Peyer's patch (tissue), 4 donors: ENCODE results near the gene GPR146. TPM values are rescaled to one million over a fixed set of nuclear protein-coding genes. Genes with fewer than 3 reads are reported as not detected.

Experiments used
- DNase-seq, 3 donors: peaks; one replicate each; pipeline ENCODE4 v3.0.0-alpha.2; 2017 to 2019
- H3K27ac ChIP-seq, 4 donors: fragments of 200-600 bp; sonication (generic); one replicate each; pipeline ENCODE4 v1.5.1; 2016 to 2019
- H3K27me3 ChIP-seq, 2 donors: fragments of 200-600 bp; sonication (generic); one replicate each; pipeline ENCODE4 v1.5.1; 2019
- H3K36me3 ChIP-seq, 3 donors: fragments of 200-600 bp; sonication (generic); one replicate each; pipeline ENCODE4 v1.5.1; 2016 to 2019
- H3K4me1 ChIP-seq, 4 donors: fragments of 200-600 bp; sonication (generic); one replicate each; pipeline ENCODE4 v1.5.1; 2016 to 2019
- H3K4me3 ChIP-seq, 4 donors: fragments of 200-600 bp; sonication (generic); 1 replicate in 3 of 4; 2 replicates in 1 of 4; pipeline ENCODE4 v1.5.1; 2016 to 2019; ENCODE audit warnings: mild to moderate bottlenecking in 1 of 4
- H3K9me3 ChIP-seq, 4 donors: fragments of 200-600 bp; sonication (generic); one replicate each; pipeline ENCODE4 v1.5.1; 2016 to 2019; ENCODE audit warnings: mild to moderate bottlenecking in 1 of 4
- POLR2A ChIP-seq, 2 donors: fragments of 450-650 bp; IDR thresholded peaks; one replicate each; pipeline ENCODE4 v1.5.1; 2017; ENCODE audit warnings: antibody characterized with exemption in 2 of 2, mild to moderate bottlenecking in 2 of 2, moderate library complexity in 2 of 2
- total RNA-seq, 4 donors: library from RNA; depleted of rRNA; stranded (reverse); fragments of >200 nt; gene quantifications; one replicate each; pipeline ENCODE4 v1.1.0, GENCODE V29; 2016
- TF ChIP-seq, protein P1 (sequence below), 6 experiments: fragments of 450-650 bp in 4 of 6; fragments of 200-600 bp in 2 of 6; sonication (generic) in 1 of 6; IDR thresholded peaks; one replicate each; pipeline ENCODE4 v1.5.1; 2017 to 2019; ENCODE audit warnings: antibody characterized with exemption in 6 of 6, mild to moderate bottlenecking in 3 of 6, moderate library complexity in 1 of 6

The GPR146 gene
- total RNA-seq, 4 donors from 2014 or later = 1.4 to 13.2 (median 4.4) TPM

DNA sequence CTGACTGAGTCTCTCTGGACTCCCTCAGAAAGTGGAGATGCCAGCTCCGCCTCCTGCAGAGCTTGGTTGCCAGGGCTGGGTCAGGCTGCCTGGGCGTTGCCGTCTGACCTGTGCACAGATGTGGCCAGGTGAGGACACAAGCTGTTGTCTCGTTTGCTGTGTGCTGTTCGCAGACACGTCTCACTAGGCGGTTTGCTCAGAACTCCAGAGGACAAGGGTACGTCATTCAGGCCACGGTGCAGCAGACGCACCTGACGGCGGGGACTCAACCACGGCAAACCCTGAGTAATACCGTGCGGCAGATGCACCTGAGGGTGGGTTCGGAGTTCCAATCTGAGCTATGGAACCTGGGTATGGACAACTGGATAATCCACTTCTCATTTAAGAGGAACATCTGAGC is 55.3 kb downstream of the GPR146 start:
- H3K36me3 ChIP-seq = no peaks in the 10 kb centered on the region
- H3K9me3 ChIP-seq = no peaks in the 10 kb centered on the region
- DNase-seq = no peak
- H3K27me3 ChIP-seq = no peaks in the 10 kb centered on the region
- H3K4me1 ChIP-seq = no peaks in the 10 kb centered on the region
- H3K27ac ChIP-seq = no peak overlapping the region
- TF ChIP-seq POLR2A (IDR thresholded peaks at IDR 0.05) = no peak
- TF ChIP-seq, protein P1, sequence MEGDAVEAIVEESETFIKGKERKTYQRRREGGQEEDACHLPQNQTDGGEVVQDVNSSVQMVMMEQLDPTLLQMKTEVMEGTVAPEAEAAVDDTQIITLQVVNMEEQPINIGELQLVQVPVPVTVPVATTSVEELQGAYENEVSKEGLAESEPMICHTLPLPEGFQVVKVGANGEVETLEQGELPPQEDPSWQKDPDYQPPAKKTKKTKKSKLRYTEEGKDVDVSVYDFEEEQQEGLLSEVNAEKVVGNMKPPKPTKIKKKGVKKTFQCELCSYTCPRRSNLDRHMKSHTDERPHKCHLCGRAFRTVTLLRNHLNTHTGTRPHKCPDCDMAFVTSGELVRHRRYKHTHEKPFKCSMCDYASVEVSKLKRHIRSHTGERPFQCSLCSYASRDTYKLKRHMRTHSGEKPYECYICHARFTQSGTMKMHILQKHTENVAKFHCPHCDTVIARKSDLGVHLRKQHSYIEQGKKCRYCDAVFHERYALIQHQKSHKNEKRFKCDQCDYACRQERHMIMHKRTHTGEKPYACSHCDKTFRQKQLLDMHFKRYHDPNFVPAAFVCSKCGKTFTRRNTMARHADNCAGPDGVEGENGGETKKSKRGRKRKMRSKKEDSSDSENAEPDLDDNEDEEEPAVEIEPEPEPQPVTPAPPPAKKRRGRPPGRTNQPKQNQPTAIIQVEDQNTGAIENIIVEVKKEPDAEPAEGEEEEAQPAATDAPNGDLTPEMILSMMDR (IDR thresholded peaks at IDR 0.05) = no peak
- H3K4me3 ChIP-seq = no peak overlapping the region

- no peak for TF ChIP-seq POLR2A (IDR thresholded peaks at IDR 0.05)
- TF ChIP-seq, protein P1 (IDR thresholded peaks at IDR 0.05) = no peak
- Histone ChIP-seq H3K4me1 (no peaks in the 10 kb centered on the region), H3K36me3 (no peaks in the 10 kb centered on the region), H3K27ac (no peak overlapping the region), H3K4me3 (no peak overlapping the region), H3K27me3 (no peaks in the 10 kb centered on the region), H3K9me3 (no peaks in the 10 kb centered on the region)
- no peak for DNase-seq
These were observed 56.0 kb downstream of the GPR146 start for GRCh38 chr7:1100386-1100785.

- Histone ChIP-seq H3K27me3 (no peaks in the 10 kb centered on the region), H3K4me1 (no peaks in the 10 kb centered on the region), H3K9me3 (no peaks in the 10 kb centered on the region), H3K4me3 (no peak overlapping the region), H3K36me3 (no peaks in the 10 kb centered on the region), H3K27ac (no peak overlapping the region)
- DNase-seq = no peak
- no peak for TF ChIP-seq POLR2A (IDR thresholded peaks at IDR 0.05)
These were observed 56.7 kb downstream of the GPR146 start for GRCh38 chr7:1100834-1101562.

DNA sequence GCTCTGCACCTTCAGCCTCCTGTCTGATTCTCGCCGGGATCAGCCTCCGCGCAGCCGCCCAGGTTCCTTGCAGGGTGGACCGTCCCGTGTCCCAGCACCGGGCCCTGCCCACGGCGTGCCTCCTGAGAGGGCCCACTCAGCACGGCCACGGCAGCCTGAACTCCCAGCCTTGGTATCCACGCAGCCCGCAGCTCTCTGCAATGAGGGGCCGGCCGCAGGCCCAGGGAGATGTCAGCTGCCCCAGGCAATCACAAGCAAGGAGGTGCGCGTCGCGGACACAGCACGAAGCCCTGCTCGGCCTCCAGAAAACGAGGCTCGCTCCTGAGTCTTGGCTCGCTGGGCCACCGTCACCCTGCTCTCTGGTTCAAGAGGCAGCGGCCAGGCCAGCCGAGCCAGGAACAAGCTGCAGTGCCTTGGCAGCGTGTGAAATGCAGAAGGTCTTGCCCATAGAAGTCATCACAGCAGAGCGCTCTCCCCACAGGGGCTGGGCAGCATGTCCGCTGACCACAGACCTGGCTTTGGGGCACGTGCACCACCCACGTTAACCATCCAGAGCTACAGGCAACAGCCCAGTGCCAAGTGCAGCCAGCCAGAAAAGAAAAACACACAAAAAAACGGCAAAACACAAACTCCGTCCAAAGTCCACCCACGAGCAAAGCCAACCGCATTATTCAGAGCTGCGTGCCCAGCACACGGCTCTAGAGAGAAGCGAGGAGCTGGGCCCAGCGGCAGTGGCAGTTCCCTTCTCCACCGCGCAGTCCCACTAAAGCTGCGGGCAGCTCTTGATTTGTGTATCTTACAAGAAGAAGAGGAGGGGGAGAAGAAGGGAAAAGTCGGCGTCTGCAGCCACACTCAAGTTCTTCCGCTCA is 57.5 kb downstream of the GPR146 start:
- Histone ChIP-seq H3K4me3 (no peak overlapping the region), H3K27me3 (no peaks in the 10 kb centered on the region), H3K36me3 (no peaks in the 10 kb centered on the region), H3K4me1 (no peaks in the 10 kb centered on the region), H3K9me3 (no peaks in the 10 kb centered on the region), H3K27ac (no peak overlapping the region)
- no peak for TF ChIP-seq POLR2A (IDR thresholded peaks at IDR 0.05)
- TF ChIP-seq, protein P1 (IDR thresholded peaks at IDR 0.05) = no peak
- DNase-seq = no peak

GRCh38 chr7:1103009-1103788 is 58.9 kb downstream of the GPR146 start:
- no peaks in the 10 kb centered on the region for H3K36me3 ChIP-seq
- H3K27me3 ChIP-seq = no peaks in the 10 kb centered on the region
- H3K4me1 ChIP-seq = no peaks in the 10 kb centered on the region
- no peaks in the 10 kb centered on the region for H3K9me3 ChIP-seq
- peak in 1 of 3 donors; percentile 21 for DNase-seq
- no peak for TF ChIP-seq POLR2A (IDR thresholded peaks at IDR 0.05)
- TF ChIP-seq, protein P1 (IDR thresholded peaks at IDR 0.05) = no peak
- H3K4me3 ChIP-seq = peak overlapping the region in 1 of 4 donors; percentile 2
- H3K27ac ChIP-seq = no peak overlapping the region
